Measurements from ENCODE around the gene ATOH8. TPM values are rescaled to one million over a fixed set of nuclear protein-coding genes. Genes with fewer than 3 reads are reported as not detected.
"Not testable (repeated sequence)": the region's sequence is repeated elsewhere in the genome, so short reads cannot be mapped to it uniquely, and the experiment has no call there.

ATOH8 gene
- total RNA-seq, 1 experiment from 2014 or later = 1.1 TPM

GRCh38 chr2:85712849-85713612 lies 40.8 kb upstream of the ATOH8 start:
- peak; percentile 12 for DNase-seq
- Histone ChIP-seq H3K36me3 (replicated peaks; ENCODE audit: control insufficient read depth, insufficient read depth, low read length) (no peaks in the 10 kb centered on the region), H3K4me3 (ENCODE audit: insufficient read depth, low read depth, low read length) (no peak overlapping the region), H3K27me3 (ENCODE audit: control insufficient read depth, insufficient read depth, low read length) (no peaks in the 10 kb centered on the region)

GRCh38 chr2:85713836-85714235 lies 40.0 kb upstream of the ATOH8 start:
- Histone ChIP-seq H3K4me3 (ENCODE audit: insufficient read depth, low read depth, low read length) (no peak overlapping the region), H3K27me3 (ENCODE audit: control insufficient read depth, insufficient read depth, low read length) (no peaks in the 10 kb centered on the region), H3K36me3 (replicated peaks; ENCODE audit: control insufficient read depth, insufficient read depth, low read length) (no peaks in the 10 kb centered on the region)
- peak; percentile 9 for DNase-seq

GRCh38 chr2:85714421-85714820 lies 39.4 kb upstream of the ATOH8 start:
- H3K36me3 ChIP-seq (replicated peaks; ENCODE audit: control insufficient read depth, insufficient read depth, low read length); DNase-seq; H3K4me3 ChIP-seq (ENCODE audit: insufficient read depth, low read depth, low read length); H3K27me3 ChIP-seq (ENCODE audit: control insufficient read depth, insufficient read depth, low read length): not testable (repeated sequence)

- no peaks in the 10 kb centered on the region for H3K27me3 ChIP-seq (ENCODE audit: control insufficient read depth, insufficient read depth, low read length)
- no peak for DNase-seq
- no peaks in the 10 kb centered on the region for H3K36me3 ChIP-seq (replicated peaks; ENCODE audit: control insufficient read depth, insufficient read depth, low read length)
- H3K4me3 ChIP-seq (ENCODE audit: insufficient read depth, low read depth, low read length) = no peak overlapping the region
Measured at GRCh38 chr2:85714841-85715240, 39.0 kb upstream of the ATOH8 start.

- H3K36me3 ChIP-seq (replicated peaks; ENCODE audit: control insufficient read depth, insufficient read depth, low read length) = no peaks in the 10 kb centered on the region
- no peaks in the 10 kb centered on the region for H3K27me3 ChIP-seq (ENCODE audit: control insufficient read depth, insufficient read depth, low read length)
- DNase-seq = no peak
- H3K4me3 ChIP-seq (ENCODE audit: insufficient read depth, low read depth, low read length) = no peak overlapping the region
Measured at GRCh38 chr2:85716346-85716914, 37.4 kb upstream of the ATOH8 start.

GRCh38 chr2:85717308-85718008 lies 36.3 kb upstream of the ATOH8 start:
- DNase-seq = no peak
- no peaks in the 10 kb centered on the region for H3K27me3 ChIP-seq (ENCODE audit: control insufficient read depth, insufficient read depth, low read length)
- H3K4me3 ChIP-seq (ENCODE audit: insufficient read depth, low read depth, low read length) = no peak overlapping the region
- no peaks in the 10 kb centered on the region for H3K36me3 ChIP-seq (replicated peaks; ENCODE audit: control insufficient read depth, insufficient read depth, low read length)

- Histone ChIP-seq H3K4me3 (ENCODE audit: insufficient read depth, low read depth, low read length) (no peak overlapping the region), H3K27me3 (ENCODE audit: control insufficient read depth, insufficient read depth, low read length) (no peaks in the 10 kb centered on the region), H3K36me3 (replicated peaks; ENCODE audit: control insufficient read depth, insufficient read depth, low read length) (no peaks in the 10 kb centered on the region)
- no peak for DNase-seq
Measured at GRCh38 chr2:85718009-85718391, 35.8 kb upstream of the ATOH8 start.

GRCh38 chr2:85718885-85719492 lies 34.8 kb upstream of the ATOH8 start:
- no peaks in the 10 kb centered on the region for H3K36me3 ChIP-seq (replicated peaks; ENCODE audit: control insufficient read depth, insufficient read depth, low read length)
- no peaks in the 10 kb centered on the region for H3K27me3 ChIP-seq (ENCODE audit: control insufficient read depth, insufficient read depth, low read length)
- no peak overlapping the region for H3K4me3 ChIP-seq (ENCODE audit: insufficient read depth, low read depth, low read length)
- DNase-seq = no peak

GRCh38 chr2:85719609-85720240 lies 34.1 kb upstream of the ATOH8 start:
- no peak for DNase-seq
- Histone ChIP-seq H3K27me3 (ENCODE audit: control insufficient read depth, insufficient read depth, low read length) (no peaks in the 10 kb centered on the region), H3K4me3 (ENCODE audit: insufficient read depth, low read depth, low read length) (no peak overlapping the region), H3K36me3 (replicated peaks; ENCODE audit: control insufficient read depth, insufficient read depth, low read length) (no peaks in the 10 kb centered on the region)

GRCh38 chr2:85720533-85720932 lies 33.3 kb upstream of the ATOH8 start:
- no peak for DNase-seq
- Histone ChIP-seq H3K4me3 (ENCODE audit: insufficient read depth, low read depth, low read length) (no peak overlapping the region), H3K27me3 (ENCODE audit: control insufficient read depth, insufficient read depth, low read length) (no peaks in the 10 kb centered on the region), H3K36me3 (replicated peaks; ENCODE audit: control insufficient read depth, insufficient read depth, low read length) (no peaks in the 10 kb centered on the region)

GRCh38 chr2:85721641-85722040 lies 32.1 kb upstream of the ATOH8 start:
- H3K4me3 ChIP-seq (ENCODE audit: insufficient read depth, low read depth, low read length) = no peak overlapping the region
- no peak for DNase-seq
- no peaks in the 10 kb centered on the region for H3K36me3 ChIP-seq (replicated peaks; ENCODE audit: control insufficient read depth, insufficient read depth, low read length)
- H3K27me3 ChIP-seq (ENCODE audit: control insufficient read depth, insufficient read depth, low read length) = no peaks in the 10 kb centered on the region

GRCh38 chr2:85722519-85722918 lies 31.3 kb upstream of the ATOH8 start:
- Histone ChIP-seq H3K27me3 (ENCODE audit: control insufficient read depth, insufficient read depth, low read length) (no peaks in the 10 kb centered on the region), H3K36me3 (replicated peaks; ENCODE audit: control insufficient read depth, insufficient read depth, low read length) (no peaks in the 10 kb centered on the region), H3K4me3 (ENCODE audit: insufficient read depth, low read depth, low read length) (no peak overlapping the region)
- no peak for DNase-seq

GRCh38 chr2:85723707-85724360 lies 30.0 kb upstream of the ATOH8 start:
- Histone ChIP-seq H3K4me3 (ENCODE audit: insufficient read depth, low read depth, low read length) (no peak overlapping the region), H3K36me3 (replicated peaks; ENCODE audit: control insufficient read depth, insufficient read depth, low read length) (no peaks in the 10 kb centered on the region), H3K27me3 (ENCODE audit: control insufficient read depth, insufficient read depth, low read length) (no peaks in the 10 kb centered on the region)
- DNase-seq = no peak

GRCh38 chr2:85724731-85725181 lies 29.0 kb upstream of the ATOH8 start:
- H3K36me3 ChIP-seq (replicated peaks; ENCODE audit: control insufficient read depth, insufficient read depth, low read length) = no peaks in the 10 kb centered on the region
- no peaks in the 10 kb centered on the region for H3K27me3 ChIP-seq (ENCODE audit: control insufficient read depth, insufficient read depth, low read length)
- DNase-seq = no peak
- H3K4me3 ChIP-seq (ENCODE audit: insufficient read depth, low read depth, low read length) = no peak overlapping the region

Data from H7 (cell line).